GM21360 (cell line): Measurements from ENCODE around the gene VDAC2.
"Not testable (repeated sequence)": the region's sequence is repeated elsewhere in the genome, so short reads cannot be mapped to it uniquely, and the experiment has no call there.

Source experiments
- ATAC-seq: cut with Tn5 transposase; IDR thresholded peaks from one replicate; pipeline ENCODE4 v1.9.1; 2021; ENCODE audit warnings: mild to moderate bottlenecking, moderate library complexity; ENCODE audit not compliant: unreplicated experiment

The VDAC2 gene

GRCh38 chr10:75210282-75211006 is at the start of gene VDAC2:
VDAC2 (plus strand) TSS chr10:75210796; CDS start chr10:75211159, 363 bp downstream.
- peak; percentile 85 for ATAC-seq

- peak; percentile 80 for ATAC-seq
These were observed 44.6 kb upstream of the VDAC2 start for GRCh38 chr10:75165684-75166622.

- no peak for ATAC-seq
These were observed 44.0 kb upstream of the VDAC2 start for GRCh38 chr10:75166623-75166972.

GRCh38 chr10:75168275-75168674 is 42.3 kb upstream of the VDAC2 start:
- no peak for ATAC-seq

GRCh38 chr10:75170215-75170614 is 40.4 kb upstream of the VDAC2 start:
- no peak for ATAC-seq

- ATAC-seq = no peak
These were observed 35.5 kb upstream of the VDAC2 start for GRCh38 chr10:75175046-75175445.

- ATAC-seq = no peak
These were observed 34.5 kb upstream of the VDAC2 start for GRCh38 chr10:75176046-75176445.

GRCh38 chr10:75176736-75177135 is 33.9 kb upstream of the VDAC2 start:
- no peak for ATAC-seq

- ATAC-seq = no peak
These were observed 30.9 kb upstream of the VDAC2 start for GRCh38 chr10:75179657-75180177.

- ATAC-seq = no peak
These were observed 30.0 kb upstream of the VDAC2 start for GRCh38 chr10:75180592-75180991.

GRCh38 chr10:75181073-75181472 is 29.5 kb upstream of the VDAC2 start:
- no peak for ATAC-seq

- no peak for ATAC-seq
These were observed 24.3 kb upstream of the VDAC2 start for GRCh38 chr10:75186310-75186709.

GRCh38 chr10:75187961-75188426 is 22.6 kb upstream of the VDAC2 start:
- ATAC-seq = no peak

- ATAC-seq = not testable (repeated sequence)
These were observed 22.1 kb upstream of the VDAC2 start for GRCh38 chr10:75188522-75188921.

GRCh38 chr10:75189266-75190096 is 21.1 kb upstream of the VDAC2 start:
- no peak for ATAC-seq

GRCh38 chr10:75191821-75192568 is 18.6 kb upstream of the VDAC2 start:
- no peak for ATAC-seq

GRCh38 chr10:75194625-75195024 is 16.0 kb upstream of the VDAC2 start:
- not testable (repeated sequence) for ATAC-seq

GRCh38 chr10:75195035-75195763 is 15.4 kb upstream of the VDAC2 start:
- no peak for ATAC-seq

- no peak for ATAC-seq
These were observed 13.5 kb upstream of the VDAC2 start for GRCh38 chr10:75197066-75197465.
